PC-3 (cell line): ENCODE results near the gene UCK2. TPM values are rescaled to one million over a fixed set of nuclear protein-coding genes. Genes with fewer than 3 reads are reported as not detected.

ENCODE experiments used
- ATAC-seq: fragments of 200-7000 bp; cut with Tn5 transposase; 2 replicates; pipeline ENCODE4 v1.9.1; 2020; ENCODE audit warnings: mild to moderate bottlenecking, moderate library complexity
- BruUV-seq: library from RNA; stranded (reverse); fragments of 400-500 nt; replicated peaks from 2 replicates; lab custom pipeline; 2021; lab: Mats Ljungman, UMichigan
- CTCF ChIA-PET: fragments of 300-600 bp; sonication (Branson Sonifier 250); formaldehyde crosslinking; loops from one replicate; lab custom pipeline; 2022; ENCODE audit warnings: antibody characterized with exemption; lab: Charles Lee
- POLR2A ChIA-PET: fragments of 300-600 bp; sonication (Branson Sonifier 250); formaldehyde crosslinking; loops from one replicate; lab custom pipeline; 2022; ENCODE audit warnings: antibody characterized with exemption; ENCODE audit not compliant: unreplicated experiment; lab: Charles Lee
- DNase-seq: peaks from one replicate; pipeline ENCODE4 v3.0.0-alpha.2; 2015
- H2AFZ ChIP-seq: fragments of 300-600 bp; sonication (generic); 2 replicates; pipeline ENCODE4 v1.6.0; 2016; ENCODE audit warnings: antibody characterized with exemption, low read length
- H3F3A ChIP-seq: fragments of 300-600 bp; sonication (generic); one replicate; pipeline ENCODE4 v1.6.0; 2017; ENCODE audit warnings: antibody characterized with exemption, low read length, control low read depth, mild to moderate bottlenecking; ENCODE audit not compliant: unreplicated experiment
- H3K27ac ChIP-seq: fragments of 300-600 bp; sonication (generic); 2 replicates; pipeline ENCODE4 v1.5.1; 2016; ENCODE audit warnings: mild to moderate bottlenecking, low read length
- H3K27me3 ChIP-seq: fragments of 300-600 bp; sonication (generic); 2 replicates; pipeline ENCODE4 v1.6.1; 2016; ENCODE audit warnings: low read length, mixed read lengths
- H3K36me3 ChIP-seq: fragments of 300-600 bp; sonication (generic); 2 replicates; pipeline ENCODE4 v1.6.1; 2016; ENCODE audit warnings: low read depth, mixed run types, low read length, mixed read lengths
- H3K4me1 ChIP-seq: fragments of 300-600 bp; sonication (generic); 2 replicates; pipeline ENCODE4 v1.5.1; 2016; ENCODE audit warnings: low read length; ENCODE audit not compliant: insufficient read depth
- H3K4me2 ChIP-seq: fragments of 300-600 bp; sonication (generic); 2 replicates; pipeline ENCODE4 v1.6.0; 2016; ENCODE audit warnings: low read length
- H3K4me3 ChIP-seq: fragments of 300-600 bp; sonication (generic); 2 replicates; pipeline ENCODE4 v1.5.1; 2016; ENCODE audit warnings: mild to moderate bottlenecking, low read length, mixed read lengths
- H3K79me2 ChIP-seq: fragments of 300-600 bp; sonication (generic); 2 replicates; pipeline ENCODE4 v1.6.1; 2017; ENCODE audit warnings: low read length, mixed read lengths
- H3K9ac ChIP-seq: fragments of 300-600 bp; sonication (generic); 2 replicates; pipeline ENCODE4 v1.6.0; 2016; ENCODE audit warnings: mild to moderate bottlenecking, low read length
- H3K9me2 ChIP-seq: fragments of 300-600 bp; sonication (generic); replicated peaks from 2 replicates; pipeline ENCODE4 v1.6.1; 2016; ENCODE audit warnings: mixed run types, low read length, mixed read lengths
- H3K9me3 ChIP-seq: fragments of 300-600 bp; sonication (generic); 2 replicates; pipeline ENCODE4 v1.6.1; 2016; ENCODE audit warnings: low read length, mixed read lengths
- H4K20me1 ChIP-seq: fragments of 300-600 bp; sonication (generic); 2 replicates; pipeline ENCODE4 v1.6.1; 2016; ENCODE audit warnings: low read length, mixed read lengths
- EZH2 ChIP-seq: fragments of 300-600 bp; sonication (generic); IDR thresholded peaks from one replicate; pipeline ENCODE4 v1.6.1; 2017; ENCODE audit warnings: antibody characterized with exemption, mild to moderate bottlenecking, low read length; ENCODE audit not compliant: unreplicated experiment
- EZH2phosphoT487 ChIP-seq: fragments of 300-600 bp; sonication (generic); IDR thresholded peaks from 2 replicates; pipeline ENCODE4 v1.6.1; 2018; ENCODE audit warnings: mild to moderate bottlenecking, antibody characterized with exemption, low read length, borderline replicate concordance
- intact Hi-C: fragments of 100-400 bp; cut with micrococcal nuclease; formaldehyde crosslinking; loops from 2 replicates; pipeline ENCODE4 v1.9.0; 2023
- total RNA-seq: library from RNA; depleted of rRNA; stranded (reverse); fragments of >200 nt; gene quantifications from 2 replicates; pipeline ENCODE4 v1.2.3, GENCODE V29; 2014
- TF ChIP-seq, protein P1 (sequence below): fragments of 300-600 bp; sonication (generic); conservative IDR thresholded peaks from 2 replicates; pipeline ENCODE4 v1.5.1; 2017; ENCODE audit warnings: antibody characterized with exemption, low read depth, mild to moderate bottlenecking, low read length

Gene UCK2
- total RNA-seq, 1 experiment from 2014 or later = 193 TPM

DNA sequence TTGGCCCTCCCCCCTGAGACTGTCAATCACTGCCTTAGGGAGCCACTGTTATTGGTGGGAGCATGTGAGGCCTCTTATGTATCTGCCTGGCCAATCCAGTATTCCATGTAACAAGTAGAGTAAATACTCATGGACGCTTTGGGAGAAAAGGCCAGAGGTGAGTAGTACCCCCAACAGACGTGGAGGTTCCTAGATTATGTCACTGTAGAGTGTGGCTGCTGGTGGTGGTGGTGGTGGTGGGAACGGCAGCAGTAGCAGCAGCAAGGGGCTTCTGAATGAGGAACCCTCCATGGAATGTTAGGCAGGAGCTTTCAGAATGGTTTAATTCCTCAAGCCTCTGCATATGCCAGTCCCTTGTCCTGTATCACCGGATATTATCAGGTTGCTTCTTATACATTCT lies 118.5 kb downstream of the UCK2 start:
- Histone ChIP-seq H3K9me3 (no peaks in the 10 kb centered on the region), H3K27ac (no peak overlapping the region), H3K4me3 (no peak overlapping the region), H3K9ac (no peak overlapping the region), H3K4me2 (no peak overlapping the region), H4K20me1 (no peaks in the 10 kb centered on the region), H3K27me3 (peaks cover 51% of the 10 kb centered on the region), H2AFZ (no peak overlapping the region), H3K79me2 (no peaks in the 10 kb centered on the region), H3K36me3 (no peaks in the 10 kb centered on the region), H3K9me2 (no peaks in the 10 kb centered on the region), H3K4me1 (no peaks in the 10 kb centered on the region), H3F3A (no peaks in the 10 kb centered on the region)
- BruUV-seq = no TSS peak
- ChIA-PET POLR2A (no interaction called here), CTCF (no interaction called here)
- TF ChIP-seq EZH2phosphoT487 (no peak), EZH2 (no peak)
- TF ChIP-seq, protein P1, sequence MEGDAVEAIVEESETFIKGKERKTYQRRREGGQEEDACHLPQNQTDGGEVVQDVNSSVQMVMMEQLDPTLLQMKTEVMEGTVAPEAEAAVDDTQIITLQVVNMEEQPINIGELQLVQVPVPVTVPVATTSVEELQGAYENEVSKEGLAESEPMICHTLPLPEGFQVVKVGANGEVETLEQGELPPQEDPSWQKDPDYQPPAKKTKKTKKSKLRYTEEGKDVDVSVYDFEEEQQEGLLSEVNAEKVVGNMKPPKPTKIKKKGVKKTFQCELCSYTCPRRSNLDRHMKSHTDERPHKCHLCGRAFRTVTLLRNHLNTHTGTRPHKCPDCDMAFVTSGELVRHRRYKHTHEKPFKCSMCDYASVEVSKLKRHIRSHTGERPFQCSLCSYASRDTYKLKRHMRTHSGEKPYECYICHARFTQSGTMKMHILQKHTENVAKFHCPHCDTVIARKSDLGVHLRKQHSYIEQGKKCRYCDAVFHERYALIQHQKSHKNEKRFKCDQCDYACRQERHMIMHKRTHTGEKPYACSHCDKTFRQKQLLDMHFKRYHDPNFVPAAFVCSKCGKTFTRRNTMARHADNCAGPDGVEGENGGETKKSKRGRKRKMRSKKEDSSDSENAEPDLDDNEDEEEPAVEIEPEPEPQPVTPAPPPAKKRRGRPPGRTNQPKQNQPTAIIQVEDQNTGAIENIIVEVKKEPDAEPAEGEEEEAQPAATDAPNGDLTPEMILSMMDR = no peak
- intact Hi-C loops = no loop called here
- DNase-seq (no peak), ATAC-seq (no peak)

DNA sequence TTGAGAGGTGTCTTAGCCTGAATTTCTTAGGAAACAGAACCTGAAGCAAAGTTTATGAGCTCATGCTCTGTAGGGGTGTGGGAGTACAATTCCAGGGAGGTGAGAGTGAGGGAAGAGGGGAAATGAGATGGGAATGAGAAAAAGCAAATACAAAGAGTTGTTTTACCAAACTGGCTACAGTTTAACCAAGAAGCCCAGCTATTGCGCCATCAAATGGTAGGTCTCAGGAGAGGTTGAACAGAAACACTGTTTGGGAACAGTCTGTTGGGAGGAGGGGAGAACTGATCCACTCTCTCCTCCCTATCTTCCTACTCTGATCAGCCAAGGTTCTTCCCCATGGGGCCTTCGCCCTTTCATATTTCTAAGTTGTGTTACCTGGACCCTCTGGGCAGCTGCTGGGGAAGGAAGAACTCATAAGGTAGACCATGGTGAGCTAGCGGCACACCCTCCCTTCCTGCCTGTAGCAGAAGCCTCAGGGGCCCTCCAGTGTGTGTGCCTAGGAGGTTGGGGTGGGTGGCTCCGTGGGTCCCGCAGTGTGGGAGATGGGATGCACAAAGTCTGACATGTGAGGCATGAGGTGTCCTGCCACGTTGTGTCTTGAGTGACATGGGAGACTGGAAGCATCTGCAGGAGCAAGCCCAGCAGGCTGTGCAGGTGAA lies 120.5 kb downstream of the UCK2 start:
- no peak for DNase-seq
- no peak overlapping the region for H3K4me3 ChIP-seq
- H3K79me2 ChIP-seq = no peaks in the 10 kb centered on the region
- no peaks in the 10 kb centered on the region for H3K4me1 ChIP-seq
- no TSS peak for BruUV-seq
- no peaks in the 10 kb centered on the region for H3K9me2 ChIP-seq
- no peaks in the 10 kb centered on the region for H3K36me3 ChIP-seq
- TF ChIP-seq, protein P1 = no peak
- TF ChIP-seq EZH2phosphoT487 = no peak
- TF ChIP-seq EZH2 = no peak
- H3K27me3 ChIP-seq = peaks cover 31% of the 10 kb centered on the region
- no peak for ATAC-seq
- H3K27ac ChIP-seq = no peak overlapping the region
- CTCF ChIA-PET = no interaction called here
- no peak overlapping the region for H3K4me2 ChIP-seq
- intact Hi-C loops = no loop called here
- no peaks in the 10 kb centered on the region for H3K9me3 ChIP-seq
- H2AFZ ChIP-seq = no peak overlapping the region
- H3K9ac ChIP-seq = no peak overlapping the region
- no peaks in the 10 kb centered on the region for H3F3A ChIP-seq
- no peaks in the 10 kb centered on the region for H4K20me1 ChIP-seq
- POLR2A ChIA-PET = no interaction called here

DNA sequence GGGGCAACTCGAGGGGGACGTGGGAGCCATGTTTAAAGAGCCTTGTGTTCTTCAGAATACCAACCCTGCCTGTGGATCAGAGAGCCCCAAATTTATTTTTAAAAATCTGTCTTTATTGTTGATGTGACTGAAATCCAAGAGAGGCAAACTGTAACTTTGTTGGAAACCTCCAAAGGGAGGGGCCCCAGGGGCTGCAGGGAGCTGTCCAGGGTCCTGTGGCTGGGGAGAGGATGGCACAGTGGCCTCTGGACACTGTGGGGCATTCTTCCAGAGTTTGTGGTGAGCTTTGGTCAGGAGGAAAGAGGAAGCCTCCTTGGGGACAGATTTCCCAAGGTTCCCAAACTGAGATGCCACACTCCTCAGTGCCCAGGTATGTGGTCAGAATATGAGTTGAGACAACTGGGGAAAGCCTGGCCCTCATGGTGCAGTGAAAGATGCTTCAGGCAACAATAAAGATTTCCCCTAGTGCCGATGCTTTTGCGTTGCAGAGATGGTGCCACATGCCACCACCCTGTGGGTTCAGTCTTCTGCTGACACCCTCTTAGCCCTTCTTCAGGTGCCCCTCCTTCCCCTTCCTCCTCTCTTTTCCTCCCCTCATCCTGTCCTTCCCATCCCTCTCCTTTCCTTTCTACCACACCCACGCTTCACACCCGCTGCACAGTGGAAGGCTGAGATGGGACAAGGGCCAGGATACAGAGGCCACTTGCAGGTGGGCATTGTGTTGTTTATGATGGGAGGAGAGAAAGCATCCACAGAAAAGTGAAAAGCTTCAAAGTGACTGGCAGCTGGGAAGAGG lies 122.1 kb downstream of the UCK2 start:
- TF ChIP-seq EZH2 (no peak), EZH2phosphoT487 (no peak)
- TF ChIP-seq, protein P1 = no peak
- intact Hi-C loops = no loop called here
- Histone ChIP-seq H4K20me1 (no peaks in the 10 kb centered on the region), H3K9ac (no peak overlapping the region), H3K4me1 (no peaks in the 10 kb centered on the region), H3K9me2 (0 out of 2 replicates have a peak, but pooled peaks cover 2% of the 10 kb centered on the region), H3K4me2 (no peak overlapping the region), H3K27me3 (peaks cover 16% of the 10 kb centered on the region), H3K36me3 (no peaks in the 10 kb centered on the region), H3K27ac (no peak overlapping the region), H2AFZ (no peak overlapping the region), H3K9me3 (no peaks in the 10 kb centered on the region), H3F3A (no peaks in the 10 kb centered on the region), H3K79me2 (no peaks in the 10 kb centered on the region), H3K4me3 (no peak overlapping the region)
- ChIA-PET CTCF (no interaction called here), POLR2A (no interaction called here)
- DNase-seq (peak; percentile 42), ATAC-seq (peak; percentile 27; the same call in 1 of the 2 replicates)
- no TSS peak for BruUV-seq
